GM18498 (cell line): ENCODE data around the gene CD46.

Source experiments
- ATAC-seq: cut with Tn5 transposase; IDR thresholded peaks from one replicate; pipeline ENCODE4 v1.9.1; 2021; ENCODE audit warnings: mild to moderate bottlenecking, moderate library complexity; ENCODE audit not compliant: unreplicated experiment

Gene CD46

GRCh38 chr1:207793327-207793726 is 41.5 kb downstream of the CD46 start:
- no peak for ATAC-seq

GRCh38 chr1:207794861-207795260 is 43.0 kb downstream of the CD46 start:
- ATAC-seq, result no peak

- ATAC-seq, result no peak
These were observed 45.5 kb downstream of the CD46 start for GRCh38 chr1:207797229-207797973.

GRCh38 chr1:207798847-207799246 is 47.0 kb downstream of the CD46 start:
- ATAC-seq, result no peak

- no peak for ATAC-seq
These were observed 48.3 kb downstream of the CD46 start for GRCh38 chr1:207799989-207800648.

- no peak for ATAC-seq
These were observed 50.0 kb downstream of the CD46 start for GRCh38 chr1:207801819-207802218.

- no peak for ATAC-seq
These were observed 51.8 kb downstream of the CD46 start for GRCh38 chr1:207803678-207804077.

GRCh38 chr1:207804721-207805468 is 53.0 kb downstream of the CD46 start:
- no peak for ATAC-seq

- ATAC-seq, result no peak
These were observed 54.1 kb downstream of the CD46 start for GRCh38 chr1:207805841-207806421.

GRCh38 chr1:207806531-207807325 is 54.9 kb downstream of the CD46 start:
- ATAC-seq, result no peak

GRCh38 chr1:207807326-207807689 is 55.5 kb downstream of the CD46 start:
- no peak for ATAC-seq

- ATAC-seq, result no peak
These were observed 56.0 kb downstream of the CD46 start for GRCh38 chr1:207807690-207808321.

- ATAC-seq, result no peak
These were observed 56.5 kb downstream of the CD46 start for GRCh38 chr1:207808322-207808705.

GRCh38 chr1:207808911-207809555 is 57.2 kb downstream of the CD46 start:
- no peak for ATAC-seq

- no peak for ATAC-seq
These were observed 58.3 kb downstream of the CD46 start for GRCh38 chr1:207810173-207810572.

GRCh38 chr1:207810606-207811295 is 58.9 kb downstream of the CD46 start:
- no peak for ATAC-seq

GRCh38 chr1:207811319-207811718 is 59.5 kb downstream of the CD46 start:
- no peak for ATAC-seq

- ATAC-seq, result no peak
These were observed 60.3 kb downstream of the CD46 start for GRCh38 chr1:207811920-207812720.
